GM21381 (cell line): Measurements from ENCODE around the gene NRF1.
"Not testable (repeated sequence)": the region's sequence is repeated elsewhere in the genome, so short reads cannot be mapped to it uniquely, and the experiment has no call there.

ENCODE experiments used
- ATAC-seq: cut with Tn5 transposase; IDR thresholded peaks from one replicate; pipeline ENCODE4 v1.9.1; 2021; ENCODE audit warnings: mild to moderate bottlenecking, moderate library complexity; ENCODE audit not compliant: unreplicated experiment

Gene NRF1

DNA sequence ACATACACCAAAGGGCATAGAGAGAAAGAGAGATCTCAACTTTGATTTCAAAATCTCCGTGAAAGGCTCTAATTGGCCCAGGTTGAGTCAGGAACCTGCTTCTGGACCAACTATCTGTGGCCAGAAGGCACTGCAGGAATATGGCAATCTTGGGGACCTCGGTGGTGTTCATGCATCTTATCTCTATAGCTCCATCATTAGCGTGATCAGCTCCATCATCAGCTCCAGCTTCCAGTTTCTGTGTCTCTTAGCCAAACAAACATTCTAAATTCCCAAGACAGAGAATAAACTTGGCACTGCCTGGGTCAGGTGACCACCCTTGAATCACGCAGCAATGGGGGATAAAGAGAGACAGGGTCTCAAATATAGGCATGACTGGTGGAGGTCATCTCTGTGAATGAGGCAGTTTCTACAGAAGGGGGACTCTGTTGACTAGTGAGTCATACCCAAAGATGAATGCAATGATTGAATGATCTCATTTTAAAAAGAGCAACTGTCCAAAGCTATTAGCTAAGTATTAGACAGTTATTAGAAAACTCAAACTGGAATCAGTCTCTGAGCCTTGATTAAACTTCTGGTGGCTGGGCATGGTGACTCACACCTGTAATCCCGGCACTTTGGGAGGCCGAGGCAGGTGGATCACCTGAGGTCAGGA lies 5.4 kb upstream of the NRF1 start:
- no peak for ATAC-seq

DNA sequence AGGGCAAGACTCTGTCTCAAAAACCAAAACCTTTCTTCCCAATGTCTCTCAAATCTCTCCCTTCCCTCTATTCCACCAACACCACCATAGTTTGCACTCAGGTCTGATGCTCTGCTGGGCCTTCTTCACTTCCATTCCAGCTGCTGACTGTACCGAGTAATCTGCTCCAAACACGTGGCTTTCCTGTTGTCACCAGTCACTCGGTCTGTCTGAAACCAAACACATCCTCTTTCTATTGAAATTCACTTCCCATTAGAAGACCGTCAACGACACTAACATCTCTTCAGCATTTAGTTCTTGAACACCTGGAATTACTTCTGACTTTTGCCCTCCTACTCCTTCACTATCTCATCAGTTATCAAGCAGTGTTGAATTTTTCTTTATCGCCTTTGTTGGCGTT lies 4.7 kb upstream of the NRF1 start:
- ATAC-seq: no peak

DNA sequence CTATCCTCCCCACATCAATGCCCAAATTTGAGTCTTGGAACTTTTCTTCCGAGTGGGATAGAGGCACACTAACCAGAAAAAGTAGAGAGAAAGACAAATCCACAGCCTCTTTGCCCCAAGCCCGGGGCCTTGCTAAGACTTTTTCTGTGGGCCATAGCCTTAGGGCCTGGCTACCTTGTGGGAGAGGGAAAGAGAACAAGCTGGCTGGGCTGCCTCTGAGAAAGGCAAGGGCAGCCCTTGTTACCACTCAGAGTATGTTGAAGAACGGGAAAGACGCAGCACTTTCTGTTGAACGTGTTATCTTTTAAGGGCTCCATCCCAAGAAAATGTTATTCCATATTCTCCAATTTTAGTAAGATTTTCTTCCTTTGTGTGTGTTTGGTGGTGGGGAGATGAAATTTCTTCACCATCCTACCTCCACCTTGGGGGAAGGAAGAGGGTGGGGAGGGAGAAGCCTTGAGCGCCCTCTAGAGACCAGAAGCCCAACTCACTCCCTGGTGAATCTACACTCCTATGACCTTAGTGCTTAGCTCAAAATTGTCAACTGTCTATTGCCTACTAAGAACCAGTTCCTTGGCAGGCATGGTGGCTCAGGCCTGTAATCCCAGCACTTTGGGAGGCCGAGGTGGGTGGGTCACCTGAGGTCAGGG lies 3.9 kb upstream of the NRF1 start:
- ATAC-seq: no peak

DNA sequence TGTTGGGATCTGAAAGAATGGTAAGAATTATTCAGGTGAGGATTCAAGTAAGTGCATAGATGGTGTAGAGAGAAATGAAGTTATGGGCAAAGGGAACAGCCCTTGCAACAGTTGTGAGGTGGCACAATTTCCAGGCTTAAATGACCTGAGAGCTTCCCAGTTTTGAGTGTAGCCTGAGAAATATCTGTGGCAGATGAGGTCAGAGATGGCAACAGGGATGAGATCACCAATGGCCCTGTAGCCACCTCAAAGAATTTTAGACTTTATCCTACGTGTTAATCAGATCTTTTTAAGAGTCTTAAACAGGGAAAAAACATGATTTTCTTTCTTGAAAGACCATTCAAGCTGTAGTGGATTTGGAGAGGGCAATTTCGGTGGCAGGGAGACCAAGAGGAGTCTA lies 1.9 kb upstream of the NRF1 start:
- no peak for ATAC-seq

DNA sequence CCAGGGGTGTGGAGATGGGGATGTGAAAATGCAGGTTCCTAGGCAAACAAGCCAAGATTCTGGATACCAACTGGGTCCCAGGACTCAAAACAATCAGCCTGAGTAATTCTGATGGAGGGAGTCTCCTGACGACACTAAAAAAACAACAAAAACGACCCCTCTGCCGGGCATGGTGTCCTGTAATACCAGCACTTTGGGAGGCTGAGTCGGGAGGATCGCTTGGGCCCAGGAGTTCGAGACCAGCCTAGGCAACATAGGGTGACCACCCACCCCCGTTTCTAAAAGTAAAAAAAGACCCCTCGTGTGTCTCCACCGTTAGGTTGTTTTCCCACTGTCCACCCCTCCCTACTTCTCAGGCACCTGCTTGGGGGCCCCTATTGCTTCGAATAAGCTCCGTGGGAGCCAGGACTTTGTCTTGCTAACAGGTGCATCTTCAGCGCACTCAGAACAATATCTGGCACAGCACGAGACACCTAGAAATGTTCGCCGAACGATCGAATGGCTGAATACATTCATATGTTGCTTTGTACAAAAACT lies 743 bp upstream of the NRF1 start:
- ATAC-seq: no peak

DNA sequence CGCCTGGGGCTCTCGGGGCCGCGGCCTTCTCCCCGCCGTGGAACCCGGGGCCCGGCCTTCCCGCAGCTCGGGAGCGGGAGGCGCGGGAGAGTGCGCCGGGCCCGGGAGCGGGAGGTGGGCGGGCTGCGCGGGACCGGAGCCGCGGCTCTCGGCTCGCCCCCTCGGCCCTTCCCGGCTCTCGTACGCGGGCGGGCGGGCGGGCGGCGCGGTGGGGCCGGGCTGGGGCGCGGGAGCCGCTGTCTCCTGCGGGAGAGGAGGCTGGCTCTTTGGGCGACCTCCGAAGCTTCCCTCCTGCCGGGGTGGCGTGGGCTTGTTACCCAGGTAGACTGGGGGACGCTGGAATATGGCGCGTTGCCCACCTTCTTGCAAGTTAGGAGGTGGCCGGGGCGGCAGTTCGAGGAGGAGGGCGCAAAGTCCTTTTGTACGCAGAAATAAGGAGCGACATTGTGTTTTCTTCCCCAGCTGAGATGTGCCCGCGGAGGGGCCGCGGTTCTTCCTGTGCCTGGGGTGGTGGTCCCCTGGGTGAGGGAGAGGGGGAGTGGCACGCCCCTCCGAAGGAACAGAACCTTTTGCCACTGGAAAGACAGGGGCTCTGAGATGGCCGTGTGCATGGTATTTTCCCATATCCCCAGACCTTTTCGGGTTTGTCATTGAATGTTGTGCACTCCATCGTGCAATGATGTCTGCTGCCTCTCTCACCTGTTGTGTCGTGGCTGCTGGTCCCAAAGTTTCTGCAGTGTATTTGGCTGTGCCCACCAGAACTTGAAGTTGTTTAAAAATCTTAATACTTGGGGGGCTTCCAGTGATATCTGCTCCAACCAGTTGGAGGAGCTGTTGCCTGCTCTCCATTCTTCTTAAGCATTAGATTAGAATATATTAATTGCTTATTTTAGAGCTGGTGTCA lies 844 bp downstream of the NRF1 start:
- no peak for ATAC-seq

DNA sequence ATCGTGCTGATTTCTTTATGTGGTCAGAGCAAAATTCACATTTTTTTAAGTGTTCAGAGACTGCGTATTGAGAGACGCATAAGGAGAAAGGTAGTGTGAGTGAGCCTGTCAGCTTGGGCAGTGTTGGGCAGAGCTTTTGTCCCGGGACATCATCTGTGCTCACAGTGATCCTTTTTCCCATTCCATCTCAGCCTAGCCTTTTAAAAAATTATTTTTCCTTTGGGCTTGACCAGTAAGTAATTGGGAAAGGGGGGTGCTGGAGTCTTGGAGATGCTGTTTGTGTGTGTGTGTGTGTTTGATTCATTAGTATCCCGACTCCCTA lies 1.5 kb downstream of the NRF1 start:
- no peak for ATAC-seq

DNA sequence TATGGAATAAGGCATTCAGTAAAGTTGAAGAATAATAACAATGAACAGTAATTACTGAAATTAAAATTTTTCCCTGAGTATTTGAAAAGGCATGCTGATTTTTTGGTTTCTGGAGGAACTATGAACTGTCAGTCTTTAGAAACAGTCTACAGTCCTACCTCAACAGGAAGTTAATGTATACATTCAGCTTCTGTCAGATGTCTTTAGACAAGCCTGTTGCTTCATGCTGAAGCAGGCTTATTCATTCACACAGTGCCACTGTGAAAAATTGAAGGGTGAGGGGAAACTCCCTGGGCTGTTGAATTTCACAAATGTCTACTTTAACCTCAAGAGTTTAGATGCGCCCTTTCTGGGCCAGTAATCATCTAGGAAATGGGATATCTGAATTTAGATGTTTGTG lies 3.5 kb downstream of the NRF1 start:
- ATAC-seq: peak; percentile 36

DNA sequence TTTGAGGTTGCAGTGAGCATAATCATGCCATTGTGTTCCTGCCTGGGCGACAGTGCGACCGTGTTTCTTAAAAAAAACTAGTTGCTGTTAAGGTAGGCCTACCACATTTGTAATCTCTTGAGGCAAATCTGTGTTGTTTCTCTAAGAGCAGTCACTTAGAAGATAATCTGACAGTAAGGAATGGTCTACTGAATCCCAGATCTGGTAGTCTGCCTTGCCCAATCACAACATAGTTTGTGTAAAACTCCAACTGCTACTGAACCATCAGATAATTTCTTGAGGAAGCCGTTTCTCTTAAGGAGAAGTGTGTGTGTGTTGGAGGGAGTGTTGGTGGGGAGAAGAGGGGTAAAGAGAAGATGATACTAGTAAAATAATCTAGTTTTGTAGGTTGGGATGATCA lies 5.0 kb downstream of the NRF1 start:
- no peak for ATAC-seq

DNA sequence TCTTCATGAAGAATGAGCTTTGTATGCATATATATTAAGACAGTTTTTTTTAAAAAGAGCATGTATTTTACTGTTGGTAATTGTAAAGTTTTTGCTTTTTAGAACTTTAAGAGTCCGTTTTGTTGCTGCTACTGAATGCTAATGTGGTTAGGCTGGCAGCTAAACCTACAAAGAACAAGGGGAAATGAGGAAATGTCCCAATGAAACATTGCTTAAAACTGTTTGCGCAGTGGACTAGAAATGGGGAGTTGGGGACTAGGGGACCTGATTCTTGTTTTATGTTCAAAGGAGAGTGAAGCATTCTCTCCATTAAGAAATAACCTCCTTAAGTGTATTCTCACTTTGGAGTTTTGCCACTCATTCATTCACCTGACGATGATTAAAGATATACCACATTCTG lies 5.7 kb downstream of the NRF1 start:
- no peak for ATAC-seq

DNA sequence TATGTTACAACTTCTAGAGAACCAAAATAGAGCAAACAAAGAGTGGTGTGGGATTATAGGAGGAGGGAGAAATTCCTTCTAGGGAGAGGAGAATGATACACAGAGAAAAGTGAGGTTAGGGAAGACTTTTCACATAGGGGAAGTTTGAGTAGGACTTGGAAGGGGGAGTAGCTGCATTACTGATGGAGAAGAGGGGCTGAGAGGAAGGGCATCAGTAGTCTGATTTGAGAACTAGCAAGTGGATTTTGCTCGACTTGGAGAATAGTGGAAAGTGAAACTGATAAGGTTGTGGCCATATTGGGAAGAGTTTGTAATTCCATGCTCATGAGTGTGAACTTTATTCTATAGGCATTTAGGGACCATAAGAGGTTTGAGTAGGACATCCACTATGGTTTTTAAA lies 6.1 kb downstream of the NRF1 start:
- no peak for ATAC-seq

DNA sequence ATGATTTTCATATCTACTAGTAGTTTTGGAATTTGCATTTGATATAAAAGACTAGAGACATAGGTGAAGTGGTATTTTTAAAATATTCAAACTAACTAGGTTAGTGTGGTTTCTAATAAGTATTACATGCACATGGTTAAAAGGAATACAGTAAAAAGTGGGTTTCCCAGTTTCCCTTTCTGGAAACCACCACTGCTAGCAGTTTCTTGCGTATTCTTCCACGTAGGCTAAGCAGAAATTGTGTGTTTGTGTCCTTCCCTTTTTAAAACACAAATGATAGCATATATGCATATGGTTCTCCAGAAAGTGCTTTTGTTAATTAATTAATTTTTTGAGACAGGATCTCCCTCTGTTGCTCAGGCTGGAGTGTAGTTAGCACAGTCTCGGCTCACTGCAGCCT lies 15.4 kb downstream of the NRF1 start:
- ATAC-seq: no peak

DNA sequence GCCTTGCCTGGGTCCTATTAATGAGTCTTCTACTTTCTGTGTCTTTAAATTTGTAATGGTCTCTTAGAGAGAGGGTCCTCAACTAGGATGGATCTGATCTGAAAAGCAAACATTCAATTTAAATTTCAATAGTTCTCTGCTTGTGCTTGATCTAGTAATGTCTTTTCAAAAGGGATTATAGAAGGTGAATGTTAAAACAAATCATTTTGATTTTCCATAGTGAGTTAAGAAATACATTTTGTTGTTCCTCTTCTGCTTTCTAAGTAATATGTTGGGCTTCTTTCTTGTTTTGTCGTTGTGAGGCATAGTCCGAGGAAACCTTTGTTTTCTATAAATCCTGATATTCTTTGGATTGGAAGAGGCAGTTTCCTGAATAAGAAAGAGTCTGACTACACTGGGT lies 18.8 kb downstream of the NRF1 start:
- ATAC-seq: no peak

DNA sequence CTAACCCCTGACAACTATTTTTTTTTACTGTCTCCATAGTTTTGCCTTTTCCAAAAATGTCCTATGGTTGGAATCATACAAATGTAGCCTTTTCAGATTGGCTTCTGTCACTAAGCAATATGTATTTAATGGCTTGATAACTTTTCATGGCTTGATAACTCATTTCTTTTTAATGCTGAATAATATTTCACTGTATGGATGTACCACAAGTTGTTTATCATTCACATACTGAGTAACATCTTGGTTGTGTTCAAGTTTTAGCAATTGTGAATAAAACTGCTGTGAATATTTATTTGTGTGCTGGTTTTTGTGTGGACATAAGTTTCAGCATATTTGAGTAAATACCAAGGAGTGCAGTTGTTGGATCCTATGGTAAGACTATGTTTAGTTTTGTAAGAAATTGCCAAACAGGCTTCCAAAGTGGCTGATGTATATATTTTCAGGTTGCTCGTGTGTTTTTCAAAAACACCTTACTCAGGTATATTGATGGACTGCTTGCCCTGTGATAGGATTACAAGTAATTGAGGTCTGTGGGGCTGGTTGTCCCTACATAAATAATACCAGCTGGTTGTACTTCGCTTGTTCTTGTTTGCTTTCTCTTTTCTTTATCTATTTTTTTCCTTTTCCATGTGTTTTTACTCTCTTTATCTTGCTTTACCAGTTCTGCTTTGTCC lies 23.0 kb downstream of the NRF1 start:
- no peak for ATAC-seq

DNA sequence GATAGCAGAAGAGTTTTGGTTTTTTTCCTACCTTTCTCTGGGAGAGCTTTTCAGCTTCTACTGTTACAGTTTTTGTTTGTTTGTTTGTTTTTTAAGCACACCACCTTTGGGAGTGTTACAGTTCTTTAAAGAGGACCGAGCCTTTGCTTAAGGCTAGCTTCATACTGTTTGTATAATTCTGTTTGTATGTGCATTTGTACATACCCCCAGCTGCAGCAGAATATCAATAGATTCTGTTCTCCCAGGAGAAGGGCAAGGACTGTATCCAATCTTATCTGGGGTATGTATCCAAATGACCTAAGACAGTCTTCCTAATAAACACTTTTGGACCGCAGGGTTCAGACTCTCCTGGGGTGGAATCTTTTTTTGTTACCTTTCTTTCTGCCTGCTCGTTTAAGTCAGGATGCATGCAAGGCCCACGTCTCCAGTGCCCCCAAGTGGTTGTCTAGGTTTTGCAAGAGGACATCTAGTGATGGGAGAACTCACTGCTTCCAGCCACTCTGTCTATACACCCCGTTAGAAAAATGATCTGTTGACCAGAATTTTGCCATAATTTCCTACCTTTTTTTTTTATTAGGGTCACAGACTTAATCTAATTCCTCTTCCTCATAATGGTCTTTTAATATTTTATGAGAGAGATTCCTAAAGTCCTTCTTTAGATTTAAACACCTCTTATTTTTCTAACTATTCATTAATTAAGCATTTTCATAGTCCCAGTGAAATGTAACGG lies 23.9 kb downstream of the NRF1 start:
- peak; percentile 66 for ATAC-seq

DNA sequence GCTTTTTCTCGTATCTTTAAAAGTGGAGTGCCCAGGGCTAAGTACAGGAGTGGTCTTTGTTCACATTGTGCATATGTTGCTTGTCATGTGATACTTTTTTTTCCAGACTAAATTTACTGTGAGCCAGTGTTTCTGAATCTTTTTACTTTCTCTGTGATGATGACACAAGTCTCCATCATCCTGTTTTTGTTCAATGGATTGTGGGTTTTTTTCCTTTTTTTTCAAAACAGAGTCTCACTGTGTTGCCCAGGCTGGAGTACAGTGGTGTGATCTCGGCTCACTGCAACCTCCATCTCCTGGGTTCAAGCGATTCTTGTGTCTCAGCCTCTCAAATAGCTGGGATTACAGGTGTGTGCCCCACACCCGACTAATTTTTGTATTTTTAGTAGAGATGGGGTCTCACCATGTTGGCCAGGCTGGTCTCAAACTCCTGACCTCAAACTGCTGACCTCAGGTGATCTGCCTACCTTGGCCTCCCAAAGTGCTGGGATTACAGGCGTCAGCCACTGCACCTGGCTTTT lies 24.6 kb downstream of the NRF1 start:
- ATAC-seq: not testable (repeated sequence)

DNA sequence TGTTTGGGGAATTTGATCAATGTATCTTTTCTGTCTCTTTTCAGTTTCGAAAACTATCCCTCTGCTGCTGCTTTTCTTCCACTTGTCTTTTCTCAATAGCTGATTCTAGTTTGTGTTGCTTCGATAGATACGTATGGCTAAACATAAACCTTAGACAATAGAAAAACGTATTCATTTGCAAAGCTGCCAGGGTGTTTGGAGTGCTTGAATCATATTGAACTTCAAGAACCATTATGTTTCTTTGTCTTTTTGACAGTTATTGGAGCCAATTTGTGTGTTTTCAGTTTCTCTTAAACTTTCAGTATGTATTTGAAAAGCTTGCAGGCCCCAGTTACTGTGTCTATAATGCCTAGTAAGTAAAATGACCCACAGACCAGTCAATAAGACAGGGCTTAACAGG lies 25.1 kb downstream of the NRF1 start:
- ATAC-seq: no peak

DNA sequence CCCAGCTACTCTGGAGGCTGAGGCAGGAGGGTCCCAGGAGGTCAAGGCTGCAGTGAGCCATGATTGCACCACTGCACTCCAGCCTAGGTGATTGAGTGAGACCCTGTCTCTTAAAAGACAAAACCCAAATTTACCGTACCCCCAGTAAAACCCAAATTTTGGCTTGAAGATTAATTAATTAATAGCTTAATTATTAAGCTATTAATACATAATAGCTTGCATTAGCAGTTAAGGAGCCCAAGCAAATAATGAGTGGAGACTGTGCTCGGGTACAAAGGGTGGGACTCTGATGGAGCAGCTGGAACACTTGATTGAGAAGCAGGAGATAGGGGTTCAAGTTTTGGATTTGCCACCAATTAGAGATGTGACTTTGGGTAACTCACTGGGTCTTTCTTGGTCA lies 28.9 kb downstream of the NRF1 start:
- ATAC-seq: no peak

DNA sequence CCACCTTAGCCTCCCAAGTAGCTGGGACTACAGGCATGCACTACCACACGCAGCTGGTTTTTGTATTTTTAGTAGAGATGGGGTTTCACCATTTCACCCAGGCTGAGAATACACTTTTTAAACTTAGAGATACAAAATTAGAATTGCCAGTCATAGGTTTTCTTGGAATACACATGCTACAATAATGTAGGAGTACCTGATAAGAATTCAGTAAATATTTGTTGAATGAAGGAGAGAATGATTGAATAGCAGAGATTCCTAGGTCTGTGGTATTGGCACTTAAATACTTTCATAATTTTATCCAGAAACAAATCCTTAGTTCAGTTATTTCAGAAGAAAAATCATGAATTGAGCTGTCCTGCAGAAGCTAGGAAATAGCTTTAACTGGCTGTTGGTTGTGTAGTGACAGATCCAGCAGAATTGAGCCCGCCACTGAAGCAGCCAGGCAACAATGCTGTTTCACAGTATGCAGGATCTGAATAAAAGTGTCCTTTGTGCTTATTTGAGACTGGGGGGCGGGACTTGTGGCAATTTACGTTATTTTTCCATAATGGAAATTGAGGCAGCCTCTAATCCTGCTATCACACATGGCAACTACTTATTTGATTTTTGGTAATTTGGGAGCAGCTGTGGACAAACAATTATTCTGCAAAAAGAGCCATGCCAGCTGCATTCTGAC lies 31.5 kb downstream of the NRF1 start:
- no peak for ATAC-seq
